Left ventricle myocardium inferior (tissue), 1 donor: ENCODE results near the gene TAF1C. TPM values are rescaled to one million over a fixed set of nuclear protein-coding genes. Genes with fewer than 3 reads are reported as not detected.

Experiments
- DNase-seq: peaks from one replicate; pipeline ENCODE4 v3.0.0-alpha.2; 2020
- H3K27ac ChIP-seq: fragments of 200-600 bp; replicated peaks from 2 replicates; pipeline ENCODE4 v1.8.0; 2021
- H3K27me3 ChIP-seq: fragments of 200-600 bp; 2 replicates; pipeline ENCODE4 v1.8.0; 2021; ENCODE audit warnings: low read depth
- H3K36me3 ChIP-seq: fragments of 200-600 bp; 2 replicates; pipeline ENCODE4 v1.8.0; 2021
- H3K4me1 ChIP-seq: fragments of 200-600 bp; 2 replicates; pipeline ENCODE4 v1.8.0; 2021
- H3K4me3 ChIP-seq: fragments of 200-600 bp; 2 replicates; pipeline ENCODE4 v1.8.0; 2021; ENCODE audit warnings: mild to moderate bottlenecking, moderate library complexity
- H3K9me3 ChIP-seq: fragments of 200-600 bp; replicated peaks from 2 replicates; pipeline ENCODE4 v1.8.0; 2021
- CTCF ChIP-seq: fragments of 200-600 bp; IDR thresholded peaks from 2 replicates; pipeline ENCODE4 v1.8.0; 2021; ENCODE audit warnings: antibody characterized with exemption, mild to moderate bottlenecking, borderline replicate concordance
- intact Hi-C: fragments of 100-400 bp; cut with micrococcal nuclease; formaldehyde crosslinking; loops from one replicate; pipeline ENCODE4 v1.11.0; 2022
- total RNA-seq: library from RNA; stranded (reverse); fragmentation: NEBNext Ultra II Directional; extraction: Animal tissue kit (Norgen Biotek cat#: 25700); gene quantifications from one replicate; pipeline ENCODE4 v1.2.1, GENCODE V29; 2021
- donor health status: DM: no; HTN: yes; CAD: no; lungs with severe emphysema.

Gene TAF1C
- total RNA-seq, 1 donor from 2014 or later, result 29.0 TPM

- H3K27ac ChIP-seq, result no peak overlapping the region
- intact Hi-C loops, result no loop called here
- no peaks in the 10 kb centered on the region for H3K9me3 ChIP-seq
- TF ChIP-seq CTCF, result no peak
- H3K4me3 ChIP-seq, result no peak overlapping the region
- H3K27me3 ChIP-seq, result no peaks in the 10 kb centered on the region
- H3K36me3 ChIP-seq, result peaks cover 35% of the 10 kb centered on the region
- DNase-seq, result no peak
- no peaks in the 10 kb centered on the region for H3K4me1 ChIP-seq
Observed at GRCh38 chr16:84131117-84131516, 55.7 kb downstream of the TAF1C start.

Other genes with a start within 250 kb of the TAF1C start
- 12.5 TPM for gene OSGIN1, start 233.8 kb downstream of the TAF1C start, total RNA-seq
- 0.69 TPM for gene NECAB2, start 218.8 kb downstream of the TAF1C start, total RNA-seq
- gene SLC38A8, start 144.3 kb downstream of the TAF1C start, total RNA-seq, result not detected
- gene MBTPS1, start 70.1 kb downstream of the TAF1C start, total RNA-seq, result 72.5 TPM
- 23.8 TPM for gene HSDL1, start 41.9 kb downstream of the TAF1C start, total RNA-seq
- gene DNAAF1, start 41.7 kb downstream of the TAF1C start, total RNA-seq, result 0.14 TPM
- gene ADAD2, start 4.1 kb upstream of the TAF1C start, total RNA-seq, result 0.52 TPM
- not detected for gene KCNG4, start 53.0 kb upstream of the TAF1C start, total RNA-seq
- gene WFDC1, start 107.8 kb upstream of the TAF1C start, total RNA-seq, result 1.3 TPM
- gene ATP2C2, start 181.5 kb upstream of the TAF1C start, total RNA-seq, result not detected